HepG2 (cell line): ENCODE data around the gene CAST. TPM values are rescaled to one million over a fixed set of nuclear protein-coding genes. Genes with fewer than 3 reads are reported as not detected.

Experiments used
- HNF4G ChIP-seq, 2 experiments: sonication (generic) in 1 of 2; formaldehyde crosslinking in 1 of 2; IDR thresholded peaks; 2 replicates each; pipeline versions ENCODE4 v1.4.0 to v1.6.1; 2011 to 2020; ENCODE audit warnings: borderline replicate concordance in 2 of 2, low read depth in 2 of 2, mild to moderate bottlenecking in 2 of 2, low read length in 1 of 2, missing genetic modification reagents in 1 of 2, moderate library complexity in 1 of 2
- JUNB ChIP-seq: sonication (generic); formaldehyde crosslinking; IDR thresholded peaks from 2 replicates; pipeline ENCODE4 v1.8.0; 2022; ENCODE audit warnings: missing genetic modification reagents, mild to moderate bottlenecking, borderline replicate concordance
- MAZ ChIP-seq, 2 experiments: sonication (generic) in 1 of 2; formaldehyde crosslinking in 1 of 2; IDR thresholded peaks; 2 replicates each; pipeline versions ENCODE4 v1.5.0 to v1.6.1; 2012 to 2020; ENCODE audit warnings: low read depth in 2 of 2, mild to moderate bottlenecking in 2 of 2, borderline replicate concordance in 1 of 2, improper control_type of control experiment in 1 of 2, low read length in 1 of 2, missing genetic modification reagents in 1 of 2, moderate library complexity in 1 of 2
- MED13 ChIP-seq: sonication (generic); formaldehyde crosslinking; IDR thresholded peaks from 2 replicates; pipeline ENCODE4 v1.5.0; 2020; ENCODE audit warnings: missing genetic modification reagents
- RBM22 ChIP-seq: fragments of 200-400 bp; formaldehyde crosslinking; optimal IDR thresholded peaks from 2 replicates; pipeline ENCODE3; 2017; ENCODE audit warnings: mild to moderate bottlenecking, low read length, moderate library complexity
- RFXANK ChIP-seq: IDR thresholded peaks from 2 replicates; pipeline ENCODE4 v1.6.1; 2016
- RORA ChIP-seq: sonication (generic); formaldehyde crosslinking; IDR thresholded peaks from 2 replicates; pipeline ENCODE4 v1.5.0; 2020; ENCODE audit warnings: mild to moderate bottlenecking, missing genetic modification reagents, moderate library complexity
- SIX1 ChIP-seq: sonication (generic); formaldehyde crosslinking; IDR thresholded peaks from 2 replicates; pipeline ENCODE4 v1.4.0; 2020; ENCODE audit warnings: missing genetic modification reagents, borderline replicate concordance
- SMARCE1 ChIP-seq: fragments of 450-650 bp; IDR thresholded peaks from 2 replicates; pipeline ENCODE4 v1.6.1; 2017; ENCODE audit warnings: borderline replicate concordance
- TMF1 ChIP-seq: sonication (generic); formaldehyde crosslinking; IDR thresholded peaks from 2 replicates; pipeline ENCODE4 v1.8.1; 2022; ENCODE audit warnings: low read depth, missing genetic modification reagents
- ZFP90 ChIP-seq: sonication (generic); formaldehyde crosslinking; IDR thresholded peaks from 2 replicates; pipeline ENCODE4 v1.8.0; 2022; ENCODE audit warnings: missing genetic modification reagents, mild to moderate bottlenecking, inconsistent platforms, borderline replicate concordance
- ZNF225 ChIP-seq: sonication (generic); formaldehyde crosslinking; IDR thresholded peaks from 2 replicates; pipeline ENCODE4 v1.4.0; 2020; ENCODE audit warnings: mild to moderate bottlenecking, missing genetic modification reagents
- ZNF3 ChIP-seq: IDR thresholded peaks from 2 replicates; pipeline ENCODE4 v1.7.0; 2017; ENCODE audit warnings: inconsistent platforms
- ZNF563 ChIP-seq: sonication (generic); formaldehyde crosslinking; IDR thresholded peaks from 2 replicates; pipeline ENCODE4 v1.8.0; 2022; ENCODE audit warnings: mild to moderate bottlenecking, moderate library complexity, missing genetic modification reagents
- polyA plus RNA-seq, 8 experiments: library from polyadenylated mRNA; depleted of rRNA in 3 of 8; stranded (reverse) in 7 of 8; unstranded in 1 of 8; fragments of >200 nt; fragmentation: Illumina TruSeq in 4 of 8; extraction: Trizol in 4 of 8; gene quantifications; 2 replicates each; pipeline versions ENCODE4 v1.2.1 to v1.2.3, GENCODE V29; 2011 to 2016; ENCODE audit warnings: low read depth in 4 of 8, missing spikeins in 1 of 8, mixed read lengths in 1 of 8; ENCODE audit not compliant: insufficient read depth in 1 of 8
- total RNA-seq, 5 experiments: library from RNA; depleted of rRNA; stranded (reverse); fragments of >200 nt; fragmentation: Illumina TruSeq; extraction: Trizol; gene quantifications; 2 replicates each; pipeline ENCODE4 v1.2.3, GENCODE V29; 2016; ENCODE audit warnings: low read depth in 1 of 5
- TF ChIP-seq, protein P1 (sequence below): sonication (generic); formaldehyde crosslinking; IDR thresholded peaks from 2 replicates; pipeline ENCODE4 v1.5.1; 2020; ENCODE audit warnings: mild to moderate bottlenecking, missing genetic modification reagents, moderate library complexity
- TF ChIP-seq, protein P2 (sequence below), 2 experiments: IDR thresholded peaks; 2 replicates each; pipeline ENCODE4 v1.6.1; 2011 to 2012; ENCODE audit warnings: low read length in 2 of 2, borderline replicate concordance in 1 of 2, low read depth in 1 of 2, mild to moderate bottlenecking in 1 of 2, moderate library complexity in 1 of 2
- TF ChIP-seq, protein P3 (sequence below): sonication (generic); formaldehyde crosslinking; IDR thresholded peaks from one replicate; pipeline ENCODE4 v1.5.1; 2020; ENCODE audit warnings: mild to moderate bottlenecking, missing genetic modification reagents; ENCODE audit errors: not compliant biosample characterization

CAST gene
- total and polyA plus RNA-seq, 2 of the 13 experiments (the other 11 are each of a cell fraction or from before 2014, with no cell fraction given) = 42.1 to 67.6 TPM

DNA sequence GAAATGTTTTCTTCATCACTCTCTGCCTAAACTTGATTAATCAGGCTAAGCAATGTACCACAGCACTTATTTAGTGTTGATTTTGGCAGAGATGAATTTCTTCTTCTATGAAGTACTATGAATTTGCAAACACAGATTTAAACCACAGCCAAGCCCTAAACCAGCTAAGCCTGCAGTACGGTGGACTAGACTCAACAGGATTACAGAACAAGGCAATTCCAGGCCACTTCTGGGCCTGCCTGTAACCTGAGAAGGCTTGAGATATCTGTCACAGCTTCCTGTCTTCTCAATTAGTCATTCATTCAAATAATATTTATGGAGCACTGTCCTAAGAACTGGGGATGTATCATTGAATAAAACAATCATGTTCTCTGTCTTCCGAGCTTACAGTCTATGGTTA is 32.4 kb upstream of the CAST start (continued):
- TF ChIP-seq, protein P1, sequence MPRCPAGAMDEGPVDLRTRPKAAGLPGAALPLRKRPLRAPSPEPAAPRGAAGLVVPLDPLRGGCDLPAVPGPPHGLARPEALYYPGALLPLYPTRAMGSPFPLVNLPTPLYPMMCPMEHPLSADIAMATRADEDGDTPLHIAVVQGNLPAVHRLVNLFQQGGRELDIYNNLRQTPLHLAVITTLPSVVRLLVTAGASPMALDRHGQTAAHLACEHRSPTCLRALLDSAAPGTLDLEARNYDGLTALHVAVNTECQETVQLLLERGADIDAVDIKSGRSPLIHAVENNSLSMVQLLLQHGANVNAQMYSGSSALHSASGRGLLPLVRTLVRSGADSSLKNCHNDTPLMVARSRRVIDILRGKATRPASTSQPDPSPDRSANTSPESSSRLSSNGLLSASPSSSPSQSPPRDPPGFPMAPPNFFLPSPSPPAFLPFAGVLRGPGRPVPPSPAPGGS = no peak
- TF ChIP-seq RBM22 = no peak
- peak; percentile 61; the same call in 1 of the 2 replicates for TF ChIP-seq SIX1
- no peak for TF ChIP-seq MAZ (IDR thresholded peaks at IDR 0.05; ENCODE audit: borderline replicate concordance, low read depth, low read length)
- TF ChIP-seq MAZ (CRISPR knock-in tag; IDR thresholded peaks at IDR 0.05; ENCODE audit: low read depth) = no peak
- no peak for TF ChIP-seq JUNB (CRISPR knock-in tag)
- TF ChIP-seq, protein P2, sequence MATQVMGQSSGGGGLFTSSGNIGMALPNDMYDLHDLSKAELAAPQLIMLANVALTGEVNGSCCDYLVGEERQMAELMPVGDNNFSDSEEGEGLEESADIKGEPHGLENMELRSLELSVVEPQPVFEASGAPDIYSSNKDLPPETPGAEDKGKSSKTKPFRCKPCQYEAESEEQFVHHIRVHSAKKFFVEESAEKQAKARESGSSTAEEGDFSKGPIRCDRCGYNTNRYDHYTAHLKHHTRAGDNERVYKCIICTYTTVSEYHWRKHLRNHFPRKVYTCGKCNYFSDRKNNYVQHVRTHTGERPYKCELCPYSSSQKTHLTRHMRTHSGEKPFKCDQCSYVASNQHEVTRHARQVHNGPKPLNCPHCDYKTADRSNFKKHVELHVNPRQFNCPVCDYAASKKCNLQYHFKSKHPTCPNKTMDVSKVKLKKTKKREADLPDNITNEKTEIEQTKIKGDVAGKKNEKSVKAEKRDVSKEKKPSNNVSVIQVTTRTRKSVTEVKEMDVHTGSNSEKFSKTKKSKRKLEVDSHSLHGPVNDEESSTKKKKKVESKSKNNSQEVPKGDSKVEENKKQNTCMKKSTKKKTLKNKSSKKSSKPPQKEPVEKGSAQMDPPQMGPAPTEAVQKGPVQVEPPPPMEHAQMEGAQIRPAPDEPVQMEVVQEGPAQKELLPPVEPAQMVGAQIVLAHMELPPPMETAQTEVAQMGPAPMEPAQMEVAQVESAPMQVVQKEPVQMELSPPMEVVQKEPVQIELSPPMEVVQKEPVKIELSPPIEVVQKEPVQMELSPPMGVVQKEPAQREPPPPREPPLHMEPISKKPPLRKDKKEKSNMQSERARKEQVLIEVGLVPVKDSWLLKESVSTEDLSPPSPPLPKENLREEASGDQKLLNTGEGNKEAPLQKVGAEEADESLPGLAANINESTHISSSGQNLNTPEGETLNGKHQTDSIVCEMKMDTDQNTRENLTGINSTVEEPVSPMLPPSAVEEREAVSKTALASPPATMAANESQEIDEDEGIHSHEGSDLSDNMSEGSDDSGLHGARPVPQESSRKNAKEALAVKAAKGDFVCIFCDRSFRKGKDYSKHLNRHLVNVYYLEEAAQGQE (IDR thresholded peaks at IDR 0.05; ENCODE audit: borderline replicate concordance in 1 of 2, low read depth in 1 of 2, low read length in 2 of 2) = no peak
- TF ChIP-seq ZNF225 = no peak
- no peak for TF ChIP-seq TMF1 (CRISPR knock-in tag)
- TF ChIP-seq, protein P3, sequence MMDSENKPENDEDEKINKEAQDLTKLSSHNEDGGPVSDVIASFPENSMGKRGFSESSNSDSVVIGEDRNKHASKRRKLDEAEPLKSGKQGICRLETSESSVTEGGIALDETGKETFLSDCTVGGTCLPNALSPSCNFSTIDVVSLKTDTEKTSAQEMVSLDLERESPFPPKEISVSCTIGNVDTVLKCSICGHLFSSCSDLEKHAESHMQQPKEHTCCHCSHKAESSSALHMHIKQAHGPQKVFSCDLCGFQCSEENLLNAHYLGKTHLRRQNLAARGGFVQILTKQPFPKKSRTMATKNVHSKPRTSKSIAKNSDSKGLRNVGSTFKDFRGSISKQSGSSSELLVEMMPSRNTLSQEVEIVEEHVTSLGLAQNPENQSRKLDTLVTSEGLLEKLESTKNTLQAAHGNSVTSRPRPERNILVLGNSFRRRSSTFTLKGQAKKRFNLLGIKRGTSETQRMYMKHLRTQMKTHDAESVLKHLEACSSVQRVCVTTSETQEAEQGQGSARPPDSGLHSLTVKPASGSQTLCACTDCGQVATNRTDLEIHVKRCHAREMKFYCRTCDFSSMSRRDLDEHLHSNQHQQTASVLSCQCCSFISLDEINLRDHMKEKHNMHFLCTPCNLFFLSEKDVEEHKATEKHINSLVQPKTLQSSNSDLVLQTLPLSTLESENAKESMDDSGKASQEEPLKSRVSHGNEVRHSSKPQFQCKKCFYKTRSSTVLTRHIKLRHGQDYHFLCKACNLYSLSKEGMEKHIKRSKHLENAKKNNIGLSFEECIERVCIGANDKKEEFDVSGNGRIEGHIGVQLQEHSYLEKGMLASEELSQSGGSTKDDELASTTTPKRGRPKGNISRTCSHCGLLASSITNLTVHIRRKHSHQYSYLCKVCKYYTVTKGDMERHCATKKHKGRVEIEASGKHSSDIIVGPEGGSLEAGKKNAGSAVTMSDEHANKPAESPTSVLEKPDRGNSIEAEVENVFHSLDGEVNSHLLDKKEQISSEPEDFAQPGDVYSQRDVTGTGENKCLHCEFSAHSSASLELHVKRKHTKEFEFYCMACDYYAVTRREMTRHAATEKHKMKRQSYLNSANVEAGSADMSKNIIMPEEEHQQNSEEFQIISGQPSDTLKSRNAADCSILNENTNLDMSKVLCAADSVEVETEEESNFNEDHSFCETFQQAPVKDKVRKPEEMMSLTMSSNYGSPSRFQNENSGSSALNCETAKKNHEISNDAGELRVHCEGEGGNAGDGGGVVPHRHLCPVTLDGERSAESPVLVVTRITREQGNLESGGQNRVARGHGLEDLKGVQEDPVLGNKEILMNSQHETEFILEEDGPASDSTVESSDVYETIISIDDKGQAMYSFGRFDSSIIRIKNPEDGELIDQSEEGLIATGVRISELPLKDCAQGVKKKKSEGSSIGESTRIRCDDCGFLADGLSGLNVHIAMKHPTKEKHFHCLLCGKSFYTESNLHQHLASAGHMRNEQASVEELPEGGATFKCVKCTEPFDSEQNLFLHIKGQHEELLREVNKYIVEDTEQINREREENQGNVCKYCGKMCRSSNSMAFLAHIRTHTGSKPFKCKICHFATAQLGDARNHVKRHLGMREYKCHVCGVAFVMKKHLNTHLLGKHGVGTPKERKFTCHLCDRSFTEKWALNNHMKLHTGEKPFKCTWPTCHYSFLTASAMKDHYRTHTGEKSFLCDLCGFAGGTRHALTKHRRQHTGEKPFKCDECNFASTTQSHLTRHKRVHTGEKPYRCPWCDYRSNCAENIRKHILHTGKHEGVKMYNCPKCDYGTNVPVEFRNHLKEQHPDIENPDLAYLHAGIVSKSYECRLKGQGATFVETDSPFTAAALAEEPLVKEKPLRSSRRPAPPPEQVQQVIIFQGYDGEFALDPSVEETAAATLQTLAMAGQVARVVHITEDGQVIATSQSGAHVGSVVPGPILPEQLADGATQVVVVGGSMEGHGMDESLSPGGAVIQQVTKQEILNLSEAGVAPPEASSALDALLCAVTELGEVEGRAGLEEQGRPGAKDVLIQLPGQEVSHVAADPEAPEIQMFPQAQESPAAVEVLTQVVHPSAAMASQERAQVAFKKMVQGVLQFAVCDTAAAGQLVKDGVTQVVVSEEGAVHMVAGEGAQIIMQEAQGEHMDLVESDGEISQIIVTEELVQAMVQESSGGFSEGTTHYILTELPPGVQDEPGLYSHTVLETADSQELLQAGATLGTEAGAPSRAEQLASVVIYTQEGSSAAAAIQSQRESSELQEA (CRISPR knock-in tag) = no peak
- no peak for TF ChIP-seq RORA (CRISPR knock-in tag)
- TF ChIP-seq SMARCE1 = no peak
- TF ChIP-seq HNF4G (IDR thresholded peaks at IDR 0.05; ENCODE audit: borderline replicate concordance, low read depth, low read length) = no peak
- no peak for TF ChIP-seq HNF4G (CRISPR knock-in tag; IDR thresholded peaks at IDR 0.05; ENCODE audit: borderline replicate concordance, low read depth)
- no peak for TF ChIP-seq ZNF563 (CRISPR knock-in tag)
- TF ChIP-seq ZNF3 (CRISPR knock-in tag) = 0 out of 2 replicates have a peak, but pooled peaks have one; percentile 31
- TF ChIP-seq MED13 (CRISPR knock-in tag) = no peak
- TF ChIP-seq ZFP90 = no peak
- no peak for TF ChIP-seq RFXANK (CRISPR knock-in tag)
